HepG2 (cell line): ENCODE results near the gene MYH3. TPM values are rescaled to one million over a fixed set of nuclear protein-coding genes. Genes with fewer than 3 reads are reported as not detected.
A peak's percentile ranks its signal among the peaks of the same experiment; 100 is the strongest.

Experiments used
- E2F1 ChIP-seq: sonication (generic); formaldehyde crosslinking; IDR thresholded peaks from 2 replicates; pipeline ENCODE4 v1.5.0; 2020; ENCODE audit warnings: missing genetic modification reagents
- MIER3 ChIP-seq: IDR thresholded peaks from 2 replicates; pipeline ENCODE4 v1.6.1; 2016; ENCODE audit warnings: missing compliant biosample characterization, borderline replicate concordance
- NFKBIZ ChIP-seq: IDR thresholded peaks from 2 replicates; pipeline ENCODE4 v1.6.1; 2018; ENCODE audit warnings: missing genetic modification reagents, missing compliant biosample characterization
- PRDM10 ChIP-seq: sonication (generic); formaldehyde crosslinking; IDR thresholded peaks from 2 replicates; pipeline ENCODE4 v1.4.0; 2020; ENCODE audit warnings: low read depth, missing genetic modification reagents
- REXO4 ChIP-seq: sonication (generic); formaldehyde crosslinking; IDR thresholded peaks from 2 replicates; pipeline ENCODE4 v1.8.0; 2022; ENCODE audit warnings: missing genetic modification reagents, mild to moderate bottlenecking, borderline replicate concordance
- SKIL ChIP-seq: sonication (generic); formaldehyde crosslinking; IDR thresholded peaks from 2 replicates; pipeline ENCODE4 v1.8.0; 2022; ENCODE audit warnings: missing genetic modification reagents, mild to moderate bottlenecking, moderate library complexity, borderline replicate concordance
- ZBTB43 ChIP-seq: sonication (generic); formaldehyde crosslinking; conservative IDR thresholded peaks from 2 replicates; pipeline ENCODE4 v1.4.0; 2020; ENCODE audit warnings: missing genetic modification reagents
- ZNF235 ChIP-seq: sonication (generic); formaldehyde crosslinking; IDR thresholded peaks from 2 replicates; pipeline ENCODE4 v1.8.1; 2023; ENCODE audit warnings: mild to moderate bottlenecking, missing genetic modification reagents, borderline replicate concordance
- ZNF350 ChIP-seq: sonication (generic); formaldehyde crosslinking; IDR thresholded peaks from 2 replicates; pipeline ENCODE4 v1.4.0; 2020; ENCODE audit warnings: mild to moderate bottlenecking, low read depth, missing genetic modification reagents, borderline replicate concordance
- ZNF687 ChIP-seq: sonication (generic); formaldehyde crosslinking; IDR thresholded peaks from 2 replicates; pipeline ENCODE4 v1.5.1; 2020; ENCODE audit warnings: mild to moderate bottlenecking, missing genetic modification reagents, moderate library complexity
- ZSCAN5A ChIP-seq: sonication (generic); formaldehyde crosslinking; IDR thresholded peaks from 2 replicates; pipeline ENCODE4 v1.8.0; 2022; ENCODE audit warnings: mild to moderate bottlenecking, missing genetic modification reagents, borderline replicate concordance
- polyA plus RNA-seq, 8 experiments: library from polyadenylated mRNA; depleted of rRNA in 3 of 8; stranded (reverse) in 7 of 8; unstranded in 1 of 8; fragments of >200 nt; fragmentation: Illumina TruSeq in 4 of 8; extraction: Trizol in 4 of 8; gene quantifications; 2 replicates each; pipeline versions ENCODE4 v1.2.1 to v1.2.3, GENCODE V29; 2011 to 2016; ENCODE audit warnings: low read depth in 4 of 8, missing spikeins in 1 of 8, mixed read lengths in 1 of 8; ENCODE audit not compliant: insufficient read depth in 1 of 8
- total RNA-seq, 5 experiments: library from RNA; depleted of rRNA; stranded (reverse); fragments of >200 nt; fragmentation: Illumina TruSeq; extraction: Trizol; gene quantifications; 2 replicates each; pipeline ENCODE4 v1.2.3, GENCODE V29; 2016; ENCODE audit warnings: low read depth in 1 of 5

Gene MYH3
- total and polyA plus RNA-seq, 2 of the 13 experiments (the other 11 are each of a cell fraction or from before 2014, with no cell fraction given) = 2.5 to 4.5 TPM

- TF ChIP-seq ZBTB43 (CRISPR knock-in tag) (0 out of 2 replicates have a peak, but pooled peaks have one; percentile 68), ZNF687 (CRISPR knock-in tag) (peak; percentile 91), E2F1 (peak; percentile 78), ZNF350 (CRISPR knock-in tag) (peak; percentile 87), REXO4 (CRISPR knock-in tag) (no peak), PRDM10 (CRISPR knock-in tag) (0 out of 2 replicates have a peak, but pooled peaks have one; percentile 50), ZNF235 (no peak), ZSCAN5A (0 out of 2 replicates have a peak, but pooled peaks have one; percentile 47), MIER3 (peak; percentile 44; the same call in 1 of the 2 replicates), NFKBIZ (CRISPR knock-in tag) (no peak), SKIL (CRISPR knock-in tag) (no peak)
These were observed 40.3 kb upstream of the MYH3 start, which contains the start of the genes ADPRM and SCO1 (continued) for GRCh38 chr17:10697092-10698081.
